Right ventricle myocardium inferior (tissue), 1 donor: ENCODE measurements around the gene CSF2RB. TPM values are rescaled to one million over a fixed set of nuclear protein-coding genes. Genes with fewer than 3 reads are reported as not detected.
"Not testable (repeated sequence)": the region's sequence is repeated elsewhere in the genome, so short reads cannot be mapped to it uniquely, and the experiment has no call there.

Source experiments
- ATAC-seq: fragments of 200-7000 bp; cut with Tn5 transposase; one replicate; pipeline ENCODE4 v1.9.1; 2020; ENCODE audit warnings: mild to moderate bottlenecking, moderate library complexity
- DNase-seq: peaks from one replicate; pipeline ENCODE4 v3.0.0; 2021; ENCODE audit errors: missing footprints
- intact Hi-C: fragments of 100-400 bp; cut with DNase I; formaldehyde crosslinking; loops from one replicate; pipeline ENCODE4 v1.11.0; 2022
- total RNA-seq: library from RNA; stranded (reverse); fragmentation: NEBNext Ultra II Directional; extraction: Animal tissue kit (Norgen Biotek cat#: 25700); gene quantifications from one replicate; pipeline ENCODE4 v1.2.1, GENCODE V29; 2021
- donor health status: DM: no; HTN: yes; CAD: no; lungs with severe emphysema.

The CSF2RB gene
- total RNA-seq, 1 donor from 2014 or later = 3.1 TPM

GRCh38 chr22:36979016-36979910 is 65.8 kb downstream of the CSF2RB start:
- ATAC-seq (no peak), DNase-seq (no peak)
- intact Hi-C loops = loop anchor here (5.0 kb wide), 3 partner anchors 107 to 202 kb away; partner anchors contain the start of gene IFT27

DNA sequence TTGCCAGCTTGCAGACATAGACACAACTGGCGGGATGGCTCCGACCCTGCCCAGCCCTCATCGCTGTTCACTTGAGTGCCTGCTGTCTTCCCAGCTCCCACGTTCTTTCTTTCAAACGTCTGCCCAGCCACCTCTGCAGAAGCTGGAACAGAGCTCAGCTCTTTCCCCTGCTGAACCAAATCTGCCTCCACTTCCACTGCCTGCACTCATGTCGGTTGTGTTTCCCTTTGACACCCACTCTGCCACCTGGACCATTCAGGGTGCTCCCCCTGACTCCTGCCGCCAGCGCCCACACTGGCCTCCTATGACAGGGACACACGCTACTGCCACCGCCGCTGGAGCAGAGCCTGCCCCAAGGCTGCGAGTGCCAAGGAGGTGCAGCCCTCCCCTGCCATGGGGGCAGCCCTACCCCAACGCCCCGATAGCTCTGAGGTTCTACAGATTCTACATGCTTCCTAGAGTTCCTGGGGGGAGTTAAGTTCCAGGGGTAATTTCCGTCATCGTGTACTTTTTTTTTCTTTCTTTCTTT is 67.9 kb downstream of the CSF2RB start:
- intact Hi-C loops = no loop called here
- DNase-seq (no peak), ATAC-seq (no peak)

GRCh38 chr22:36982136-36982535 is 68.7 kb downstream of the CSF2RB start:
- DNase-seq = no peak
- intact Hi-C loops = no loop called here
- ATAC-seq = no peak

GRCh38 chr22:36985211-36985889 is 71.9 kb downstream of the CSF2RB start:
- intact Hi-C loops = no loop called here
- no peak for ATAC-seq
- DNase-seq = no peak

- intact Hi-C loops = no loop called here
- ATAC-seq (no peak), DNase-seq (no peak)
These were observed 72.9 kb downstream of the CSF2RB start for GRCh38 chr22:36986242-36986821.

DNA sequence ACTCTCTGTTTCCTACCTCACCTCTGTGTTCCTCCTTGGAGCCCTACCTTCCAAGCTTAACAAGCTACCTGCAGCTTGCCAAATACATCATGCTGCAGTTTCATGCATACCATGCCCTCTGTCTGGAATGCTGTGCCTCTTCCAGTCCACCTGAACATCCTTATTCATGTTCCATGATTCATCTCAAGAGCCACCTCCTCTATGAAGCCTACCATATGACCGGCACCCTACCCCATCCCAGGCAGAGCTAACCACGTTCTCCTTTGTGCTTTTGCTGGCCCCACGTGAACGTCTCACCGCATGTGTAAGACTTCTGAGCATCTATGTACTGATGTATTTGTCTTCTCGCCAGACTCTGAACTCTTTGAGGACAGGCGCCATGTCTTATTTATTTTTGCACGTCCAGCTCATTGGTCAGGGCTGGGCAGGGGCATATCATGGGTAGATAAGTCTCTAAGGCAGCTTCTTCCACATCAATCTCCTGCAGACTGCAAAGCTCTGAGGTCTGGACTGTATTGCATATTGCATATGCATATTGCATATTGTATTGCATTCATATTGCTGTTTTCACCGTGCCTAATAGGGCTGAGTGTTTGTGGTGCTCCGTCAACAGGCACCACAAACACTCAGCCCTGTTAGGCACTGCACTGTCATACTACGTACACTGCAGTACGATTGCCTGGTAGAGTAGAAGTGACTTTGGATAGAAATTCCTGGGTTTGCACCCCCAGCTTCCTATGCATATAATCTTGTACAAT is 74.8 kb downstream of the CSF2RB start:
- intact Hi-C loops = no loop called here
- DNase-seq = no peak
- ATAC-seq = no peak

DNA sequence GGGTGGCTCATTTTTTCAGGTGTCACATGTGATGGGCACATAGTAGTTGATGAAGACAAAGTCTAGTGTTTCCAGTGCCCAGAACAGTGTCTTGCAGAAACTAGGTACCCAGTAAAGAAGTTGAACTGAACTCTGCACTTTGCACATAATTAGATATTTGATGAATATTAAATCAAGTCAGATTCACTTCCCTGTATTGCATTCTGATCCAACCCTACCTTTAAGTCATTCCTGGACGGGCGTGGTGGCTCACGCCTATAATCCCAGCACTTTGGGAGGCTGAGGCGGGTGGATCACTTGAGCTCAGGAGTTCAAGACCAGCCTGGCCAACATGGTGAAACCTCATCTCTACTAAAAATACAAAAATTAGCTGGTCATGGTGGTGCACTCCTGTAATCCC is 75.6 kb downstream of the CSF2RB start:
- intact Hi-C loops, DNase-seq, ATAC-seq: not testable (repeated sequence)

Other genes with a start within 250 kb of the CSF2RB start
- not detected for gene CACNG2, start 209.9 kb upstream of the CSF2RB start, total RNA-seq
- 28.3 TPM for gene IFT27, start 137.5 kb upstream of the CSF2RB start, total RNA-seq
- not detected for gene PVALB, start 96.6 kb upstream of the CSF2RB start, total RNA-seq
- 9.4 TPM for gene NCF4, start 52.6 kb upstream of the CSF2RB start, total RNA-seq
- 54.6 TPM for gene TST, start 105.8 kb downstream of the CSF2RB start, total RNA-seq
- 58.4 TPM for gene MPST, start 106.1 kb downstream of the CSF2RB start, total RNA-seq
- gene KCTD17, start 138.1 kb downstream of the CSF2RB start, total RNA-seq = 11.2 TPM
- not detected for gene TMPRSS6, start 196.1 kb downstream of the CSF2RB start, total RNA-seq
- gene IL2RB, start 236.3 kb downstream of the CSF2RB start, total RNA-seq = 1.3 TPM